Liver (tissue), 9 donors: ENCODE results near the gene CTU1. TPM values are rescaled to one million over a fixed set of nuclear protein-coding genes. Genes with fewer than 3 reads are reported as not detected.

Experiments used
- DNase-seq: peaks from one replicate; pipeline ENCODE4 v3.0.0-alpha.2; 2017; ENCODE audit warnings: low spot score
- H3K27ac ChIP-seq, 2 donors: one replicate each; pipeline ENCODE4 v1.7.0; 2013; ENCODE audit warnings: inconsistent platforms in 2 of 2, low read length in 2 of 2, control low read depth in 1 of 2, low read depth in 1 of 2, mild to moderate bottlenecking in 1 of 2
- H3K27me3 ChIP-seq, 4 donors: one replicate each; pipeline versions ENCODE4 v1.6.1 to v1.7.0; 2013; ENCODE audit warnings: low read length in 3 of 4, inconsistent platforms in 1 of 4, mild to moderate bottlenecking in 1 of 4, moderate library complexity in 1 of 4; ENCODE audit not compliant: control insufficient read depth in 4 of 4, insufficient read depth in 4 of 4
- H3K36me3 ChIP-seq, 4 donors: one replicate each; pipeline versions ENCODE4 v1.6.1 to v1.7.0; 2013; ENCODE audit warnings: low read length in 3 of 4, mild to moderate bottlenecking in 3 of 4, low read depth in 1 of 4, moderate library complexity in 1 of 4; ENCODE audit not compliant: control insufficient read depth in 4 of 4, insufficient read depth in 3 of 4
- H3K4me1 ChIP-seq, 4 donors: one replicate each; pipeline versions ENCODE4 v1.6.1 to v1.7.0; 2013; ENCODE audit warnings: low read length in 3 of 4, mild to moderate bottlenecking in 3 of 4, moderate library complexity in 1 of 4; ENCODE audit not compliant: control insufficient read depth in 4 of 4, insufficient read depth in 4 of 4
- H3K4me3 ChIP-seq, 3 donors: one replicate each; pipeline versions ENCODE4 v1.6.1 to v1.7.0; 2013; ENCODE audit warnings: low read length in 3 of 3, control low read depth in 1 of 3, low read depth in 1 of 3, mild to moderate bottlenecking in 1 of 3
- H3K9ac ChIP-seq, 2 donors: one replicate each; pipeline ENCODE4 v1.7.0; 2013; ENCODE audit warnings: low read length in 2 of 2, mild to moderate bottlenecking in 2 of 2, moderate library complexity in 2 of 2, control low read depth in 1 of 2, low read depth in 1 of 2
- H3K9me3 ChIP-seq, 4 donors: one replicate each; pipeline versions ENCODE4 v1.6.1 to v1.7.0; 2013; ENCODE audit warnings: low read length in 3 of 4; ENCODE audit not compliant: control insufficient read depth in 4 of 4
- EGR1 ChIP-seq, 2 donors: IDR thresholded peaks; 2 replicates each; pipeline ENCODE4 v1.6.1; 2016 to 2018; ENCODE audit warnings: antibody characterized with exemption in 2 of 2, low read depth in 2 of 2
- FOXA2 ChIP-seq: IDR thresholded peaks from 2 replicates; pipeline ENCODE4 v1.6.1; 2016; ENCODE audit warnings: antibody characterized with exemption
- GABPA ChIP-seq, 2 donors: IDR thresholded peaks in 1 of 2; conservative IDR thresholded peaks in 1 of 2; 2 replicates each; pipeline ENCODE4 v1.6.1; 2016; ENCODE audit warnings: antibody characterized with exemption in 2 of 2, mild to moderate bottlenecking in 1 of 2, moderate library complexity in 1 of 2
- HNF4A ChIP-seq, 2 donors: conservative IDR thresholded peaks; 2 replicates each; pipeline ENCODE4 v1.6.1; 2016; ENCODE audit warnings: antibody characterized with exemption in 2 of 2, mild to moderate bottlenecking in 2 of 2
- HNF4G ChIP-seq: IDR thresholded peaks from 2 replicates; pipeline ENCODE4 v1.6.1; 2016; ENCODE audit warnings: antibody characterized with exemption
- JUND ChIP-seq, 2 donors: IDR thresholded peaks; 2 replicates each; pipeline ENCODE4 v1.6.1; 2016; ENCODE audit warnings: antibody characterized with exemption in 2 of 2
- NR2F2 ChIP-seq: IDR thresholded peaks from 2 replicates; pipeline ENCODE4 v1.6.1; 2016; ENCODE audit warnings: antibody characterized with exemption
- RXRA ChIP-seq, 2 donors: IDR thresholded peaks; 2 replicates each; pipeline ENCODE4 v1.6.1; 2017 to 2018; ENCODE audit warnings: antibody characterized with exemption in 2 of 2, mild to moderate bottlenecking in 1 of 2
- TAF1 ChIP-seq: conservative IDR thresholded peaks from 2 replicates; pipeline ENCODE4 v1.6.1; 2016; ENCODE audit warnings: antibody characterized with exemption, mild to moderate bottlenecking
- YY1 ChIP-seq: IDR thresholded peaks from 2 replicates; pipeline ENCODE4 v1.6.1; 2016; ENCODE audit warnings: antibody characterized with exemption, mild to moderate bottlenecking
- WGBS: extraction: QIAGEN DNeasy Blood & Tissue Kit; methylation state at CpG from one replicate; pipeline ENCODE4 v1.1.7; 2013; 5-methylcytosine and 5-hydroxymethylcytosine counted together
- polyA plus RNA-seq, 2 donors: library from polyadenylated mRNA; stranded (reverse) in 1 of 2; unstranded in 1 of 2; fragments of 200-250 nt in 1 of 2; fragments of >200 nt in 1 of 2; fragmentation: Nextera tagmentation in 1 of 2; extraction: Ambion mirVana in 1 of 2; gene quantifications; one replicate each; pipeline versions ENCODE4 v1.2.1 to v1.2.3, GENCODE V29; 2013 to 2015
- total RNA-seq, 2 donors: library from RNA; depleted of rRNA; stranded (reverse); fragments of >200 nt; gene quantifications; one replicate each; pipeline ENCODE4 v1.2.3, GENCODE V29; 2014
- TF ChIP-seq, protein P1 (sequence below): IDR thresholded peaks from 2 replicates; pipeline ENCODE4 v1.6.1; 2016; ENCODE audit warnings: antibody characterized with exemption
- TF ChIP-seq, protein P2 (sequence below): IDR thresholded peaks from 2 replicates; pipeline ENCODE4 v1.6.1; 2016; ENCODE audit warnings: antibody characterized with exemption
- TF ChIP-seq, protein P3 (sequence below): IDR thresholded peaks from 2 replicates; pipeline ENCODE4 v1.6.1; 2016; ENCODE audit warnings: antibody characterized with exemption, mild to moderate bottlenecking
- TF ChIP-seq, protein P4 (sequence below): IDR thresholded peaks from 2 replicates; pipeline ENCODE4 v1.6.1; 2016; ENCODE audit warnings: antibody characterized with exemption
- TF ChIP-seq, protein P5 (sequence below): fragments of 150-350 bp; IDR thresholded peaks from 2 replicates; pipeline ENCODE4 v1.5.1; 2017; ENCODE audit warnings: improper control_type of control experiment, low read depth, low read length; ENCODE audit not compliant: missing input control
- donor health status: healthy.
- donor health status: healthy.
- donor health status: healthy.
- donor health status: healthy.
- donor health status: healthy.

Gene CTU1
- total and polyA plus RNA-seq, 4 donors, result 0.19 to 3.7 (median 2.5) TPM

DNA sequence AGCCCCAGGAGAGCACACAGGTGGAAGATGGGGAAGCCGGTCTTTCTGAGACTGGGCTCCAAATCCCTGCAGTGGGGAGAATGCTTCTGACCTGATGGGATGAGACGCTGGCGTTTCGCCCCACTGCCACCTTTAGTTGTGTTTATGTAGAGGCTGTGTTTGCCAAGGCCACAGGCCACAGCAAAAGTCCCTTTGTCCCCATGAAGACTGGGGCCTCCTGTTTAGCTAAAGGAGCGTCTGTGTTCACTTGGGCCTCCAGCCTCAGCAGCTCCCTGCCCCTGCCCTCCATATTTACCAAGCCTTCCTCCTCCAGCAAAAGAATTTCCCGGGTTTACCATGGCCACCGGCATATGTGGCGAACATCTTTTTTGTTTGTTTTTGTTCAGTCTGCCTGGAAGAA, 15.1 kb downstream of the CTU1 start:
- no peak overlapping the region for H3K27ac ChIP-seq
- DNase-seq, result no peak

More for the DNA sequence above, 15.1 kb downstream of the CTU1 start:
- 67% methylated on average over 8 of the region's 8 CpGs for WGBS
- Histone ChIP-seq H3K4me1 (no peaks in the 10 kb centered on the region), H3K9ac (no peak overlapping the region), H3K9me3 (no peaks in the 10 kb centered on the region), H3K27me3 (no peaks in the 10 kb centered on the region), H3K4me3 (no peak overlapping the region), H3K36me3 (peaks cover 0 to 3% (median 0%) of the 10 kb centered on the region in 4 donors)
- no peak for TF ChIP-seq RXRA (IDR thresholded peaks at IDR 0.05)
- TF ChIP-seq, protein P1, sequence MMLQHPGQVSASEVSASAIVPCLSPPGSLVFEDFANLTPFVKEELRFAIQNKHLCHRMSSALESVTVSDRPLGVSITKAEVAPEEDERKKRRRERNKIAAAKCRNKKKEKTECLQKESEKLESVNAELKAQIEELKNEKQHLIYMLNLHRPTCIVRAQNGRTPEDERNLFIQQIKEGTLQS, result no peak
- TF ChIP-seq, protein P2, sequence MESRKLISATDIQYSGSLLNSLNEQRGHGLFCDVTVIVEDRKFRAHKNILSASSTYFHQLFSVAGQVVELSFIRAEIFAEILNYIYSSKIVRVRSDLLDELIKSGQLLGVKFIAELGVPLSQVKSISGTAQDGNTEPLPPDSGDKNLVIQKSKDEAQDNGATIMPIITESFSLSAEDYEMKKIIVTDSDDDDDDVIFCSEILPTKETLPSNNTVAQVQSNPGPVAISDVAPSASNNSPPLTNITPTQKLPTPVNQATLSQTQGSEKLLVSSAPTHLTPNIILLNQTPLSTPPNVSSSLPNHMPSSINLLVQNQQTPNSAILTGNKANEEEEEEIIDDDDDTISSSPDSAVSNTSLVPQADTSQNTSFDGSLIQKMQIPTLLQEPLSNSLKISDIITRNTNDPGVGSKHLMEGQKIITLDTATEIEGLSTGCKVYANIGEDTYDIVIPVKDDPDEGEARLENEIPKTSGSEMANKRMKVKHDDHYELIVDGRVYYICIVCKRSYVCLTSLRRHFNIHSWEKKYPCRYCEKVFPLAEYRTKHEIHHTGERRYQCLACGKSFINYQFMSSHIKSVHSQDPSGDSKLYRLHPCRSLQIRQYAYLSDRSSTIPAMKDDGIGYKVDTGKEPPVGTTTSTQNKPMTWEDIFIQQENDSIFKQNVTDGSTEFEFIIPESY, result no peak
- TF ChIP-seq YY1, result no peak
- no peak for TF ChIP-seq JUND (IDR thresholded peaks at IDR 0.05)
- no peak for TF ChIP-seq TAF1
- TF ChIP-seq, protein P3, sequence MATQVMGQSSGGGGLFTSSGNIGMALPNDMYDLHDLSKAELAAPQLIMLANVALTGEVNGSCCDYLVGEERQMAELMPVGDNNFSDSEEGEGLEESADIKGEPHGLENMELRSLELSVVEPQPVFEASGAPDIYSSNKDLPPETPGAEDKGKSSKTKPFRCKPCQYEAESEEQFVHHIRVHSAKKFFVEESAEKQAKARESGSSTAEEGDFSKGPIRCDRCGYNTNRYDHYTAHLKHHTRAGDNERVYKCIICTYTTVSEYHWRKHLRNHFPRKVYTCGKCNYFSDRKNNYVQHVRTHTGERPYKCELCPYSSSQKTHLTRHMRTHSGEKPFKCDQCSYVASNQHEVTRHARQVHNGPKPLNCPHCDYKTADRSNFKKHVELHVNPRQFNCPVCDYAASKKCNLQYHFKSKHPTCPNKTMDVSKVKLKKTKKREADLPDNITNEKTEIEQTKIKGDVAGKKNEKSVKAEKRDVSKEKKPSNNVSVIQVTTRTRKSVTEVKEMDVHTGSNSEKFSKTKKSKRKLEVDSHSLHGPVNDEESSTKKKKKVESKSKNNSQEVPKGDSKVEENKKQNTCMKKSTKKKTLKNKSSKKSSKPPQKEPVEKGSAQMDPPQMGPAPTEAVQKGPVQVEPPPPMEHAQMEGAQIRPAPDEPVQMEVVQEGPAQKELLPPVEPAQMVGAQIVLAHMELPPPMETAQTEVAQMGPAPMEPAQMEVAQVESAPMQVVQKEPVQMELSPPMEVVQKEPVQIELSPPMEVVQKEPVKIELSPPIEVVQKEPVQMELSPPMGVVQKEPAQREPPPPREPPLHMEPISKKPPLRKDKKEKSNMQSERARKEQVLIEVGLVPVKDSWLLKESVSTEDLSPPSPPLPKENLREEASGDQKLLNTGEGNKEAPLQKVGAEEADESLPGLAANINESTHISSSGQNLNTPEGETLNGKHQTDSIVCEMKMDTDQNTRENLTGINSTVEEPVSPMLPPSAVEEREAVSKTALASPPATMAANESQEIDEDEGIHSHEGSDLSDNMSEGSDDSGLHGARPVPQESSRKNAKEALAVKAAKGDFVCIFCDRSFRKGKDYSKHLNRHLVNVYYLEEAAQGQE, result no peak
- TF ChIP-seq HNF4A (conservative IDR thresholded peaks at IDR 0.05), result no peak
- no peak for TF ChIP-seq NR2F2
- TF ChIP-seq, protein P4, sequence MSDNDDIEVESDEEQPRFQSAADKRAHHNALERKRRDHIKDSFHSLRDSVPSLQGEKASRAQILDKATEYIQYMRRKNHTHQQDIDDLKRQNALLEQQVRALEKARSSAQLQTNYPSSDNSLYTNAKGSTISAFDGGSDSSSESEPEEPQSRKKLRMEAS, result no peak
- no peak for TF ChIP-seq GABPA (IDR thresholded peaks at IDR 0.05 in 1 of 2, conservative IDR thresholded peaks at IDR 0.05 in 1 of 2)
- no peak for TF ChIP-seq FOXA2
- TF ChIP-seq, protein P5, sequence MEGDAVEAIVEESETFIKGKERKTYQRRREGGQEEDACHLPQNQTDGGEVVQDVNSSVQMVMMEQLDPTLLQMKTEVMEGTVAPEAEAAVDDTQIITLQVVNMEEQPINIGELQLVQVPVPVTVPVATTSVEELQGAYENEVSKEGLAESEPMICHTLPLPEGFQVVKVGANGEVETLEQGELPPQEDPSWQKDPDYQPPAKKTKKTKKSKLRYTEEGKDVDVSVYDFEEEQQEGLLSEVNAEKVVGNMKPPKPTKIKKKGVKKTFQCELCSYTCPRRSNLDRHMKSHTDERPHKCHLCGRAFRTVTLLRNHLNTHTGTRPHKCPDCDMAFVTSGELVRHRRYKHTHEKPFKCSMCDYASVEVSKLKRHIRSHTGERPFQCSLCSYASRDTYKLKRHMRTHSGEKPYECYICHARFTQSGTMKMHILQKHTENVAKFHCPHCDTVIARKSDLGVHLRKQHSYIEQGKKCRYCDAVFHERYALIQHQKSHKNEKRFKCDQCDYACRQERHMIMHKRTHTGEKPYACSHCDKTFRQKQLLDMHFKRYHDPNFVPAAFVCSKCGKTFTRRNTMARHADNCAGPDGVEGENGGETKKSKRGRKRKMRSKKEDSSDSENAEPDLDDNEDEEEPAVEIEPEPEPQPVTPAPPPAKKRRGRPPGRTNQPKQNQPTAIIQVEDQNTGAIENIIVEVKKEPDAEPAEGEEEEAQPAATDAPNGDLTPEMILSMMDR, result no peak
- no peak for TF ChIP-seq HNF4G
- TF ChIP-seq EGR1 (IDR thresholded peaks at IDR 0.05; ENCODE audit: low read depth in 2 of 2), result no peak
